ENCODE measurements around the gene CYTH3.
A peak's percentile ranks its signal among the peaks of the same experiment; 100 is the strongest.

Gene CYTH3

GRCh38 chr7:6279937-6280336 lies 7.5 kb upstream of the CYTH3 start:
- DNase-seq: no peak

GRCh38 chr7:6279341-6279740 lies 6.9 kb upstream of the CYTH3 start:
- no peak for DNase-seq

GRCh38 chr7:6278749-6279310 lies 6.4 kb upstream of the CYTH3 start:
- DNase-seq: no peak

GRCh38 chr7:6277476-6277875 lies 5.1 kb upstream of the CYTH3 start:
- DNase-seq: no peak

- DNase-seq: no peak
These were observed 4.5 kb upstream of the CYTH3 start for GRCh38 chr7:6276911-6277408.

- no peak for DNase-seq
These were observed 2.3 kb upstream of the CYTH3 start for GRCh38 chr7:6274743-6275142.

GRCh38 chr7:6273917-6274630 lies 1.6 kb upstream of the CYTH3 start:
- no peak for DNase-seq

GRCh38 chr7:6273380-6273837 lies 985 bp upstream of the CYTH3 start:
- DNase-seq: peak; percentile 58

- DNase-seq: peak; percentile 60
These were observed 557 bp downstream of the CYTH3 start for GRCh38 chr7:6271694-6272440.

GRCh38 chr7:6271060-6271658 lies 1.3 kb downstream of the CYTH3 start:
- peak; percentile 40 for DNase-seq

- DNase-seq: no peak
These were observed 2.9 kb downstream of the CYTH3 start for GRCh38 chr7:6269527-6269926.

- DNase-seq: no peak
These were observed 3.5 kb downstream of the CYTH3 start for GRCh38 chr7:6268907-6269306.

- DNase-seq: no peak
These were observed 4.2 kb downstream of the CYTH3 start for GRCh38 chr7:6268023-6268900.

GRCh38 chr7:6266699-6267098 lies 5.7 kb downstream of the CYTH3 start:
- DNase-seq: no peak

GRCh38 chr7:6262221-6262620 lies 10.2 kb downstream of the CYTH3 start:
- DNase-seq: no peak

- DNase-seq: no peak
These were observed 10.7 kb downstream of the CYTH3 start for GRCh38 chr7:6261699-6262098.

- no peak for DNase-seq
These were observed 11.9 kb downstream of the CYTH3 start for GRCh38 chr7:6260291-6261187.

- no peak for DNase-seq
These were observed 13.2 kb downstream of the CYTH3 start for GRCh38 chr7:6259257-6259656.

- DNase-seq: no peak
These were observed 13.8 kb downstream of the CYTH3 start for GRCh38 chr7:6258440-6259182.

- no peak for DNase-seq
These were observed 14.7 kb downstream of the CYTH3 start for GRCh38 chr7:6257675-6258074.
